Measurements from ENCODE around the gene FAM50B. TPM values are rescaled to one million over a fixed set of nuclear protein-coding genes. Genes with fewer than 3 reads are reported as not detected.

FAM50B gene
- total RNA-seq, 2 donors from 2014 or later, result 12.4 to 17.3 TPM

DNA sequence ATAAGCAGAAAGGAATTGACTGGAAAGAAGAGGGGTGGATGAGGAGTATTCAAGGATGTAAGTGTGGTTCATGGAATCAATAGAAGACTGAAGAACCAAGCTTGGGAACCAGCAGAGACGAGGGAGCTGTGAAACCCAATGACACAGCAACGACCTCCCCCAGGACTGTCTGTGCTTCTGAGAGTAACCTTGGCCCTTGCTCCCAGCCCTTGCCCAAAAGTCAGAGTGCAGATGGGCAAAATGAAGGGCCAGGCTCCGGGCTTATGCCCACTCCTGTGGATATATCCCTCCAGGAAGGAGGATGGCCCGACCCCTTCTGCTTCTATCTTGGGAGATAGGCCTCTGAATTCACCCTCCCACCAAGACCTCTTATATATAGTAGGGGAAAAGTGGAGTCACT, 24.9 kb downstream of the FAM50B start:
- H3K4me3 ChIP-seq, result no peak overlapping the region
- no peak for ATAC-seq (ENCODE audit: insufficient number of reproducible peaks, low FRiP score, low read depth)
- H3K36me3 ChIP-seq, result no peaks in the 10 kb centered on the region
- no peaks in the 10 kb centered on the region for H3K27me3 ChIP-seq (replicated peaks; ENCODE audit: insufficient read depth)
- H3K9me3 ChIP-seq, result no peaks in the 10 kb centered on the region
- TF ChIP-seq, protein P1, sequence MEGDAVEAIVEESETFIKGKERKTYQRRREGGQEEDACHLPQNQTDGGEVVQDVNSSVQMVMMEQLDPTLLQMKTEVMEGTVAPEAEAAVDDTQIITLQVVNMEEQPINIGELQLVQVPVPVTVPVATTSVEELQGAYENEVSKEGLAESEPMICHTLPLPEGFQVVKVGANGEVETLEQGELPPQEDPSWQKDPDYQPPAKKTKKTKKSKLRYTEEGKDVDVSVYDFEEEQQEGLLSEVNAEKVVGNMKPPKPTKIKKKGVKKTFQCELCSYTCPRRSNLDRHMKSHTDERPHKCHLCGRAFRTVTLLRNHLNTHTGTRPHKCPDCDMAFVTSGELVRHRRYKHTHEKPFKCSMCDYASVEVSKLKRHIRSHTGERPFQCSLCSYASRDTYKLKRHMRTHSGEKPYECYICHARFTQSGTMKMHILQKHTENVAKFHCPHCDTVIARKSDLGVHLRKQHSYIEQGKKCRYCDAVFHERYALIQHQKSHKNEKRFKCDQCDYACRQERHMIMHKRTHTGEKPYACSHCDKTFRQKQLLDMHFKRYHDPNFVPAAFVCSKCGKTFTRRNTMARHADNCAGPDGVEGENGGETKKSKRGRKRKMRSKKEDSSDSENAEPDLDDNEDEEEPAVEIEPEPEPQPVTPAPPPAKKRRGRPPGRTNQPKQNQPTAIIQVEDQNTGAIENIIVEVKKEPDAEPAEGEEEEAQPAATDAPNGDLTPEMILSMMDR (IDR thresholded peaks at IDR 0.05), result no peak
- H3K27ac ChIP-seq, result no peak overlapping the region
- DNase-seq (ENCODE audit: low spot score), result no peak
- H3K4me1 ChIP-seq (ENCODE audit: control insufficient read depth in 1 of 2, low read depth in 2 of 2), result peaks cover 0 to 6% of the 10 kb centered on the region in 2 donors

DNA sequence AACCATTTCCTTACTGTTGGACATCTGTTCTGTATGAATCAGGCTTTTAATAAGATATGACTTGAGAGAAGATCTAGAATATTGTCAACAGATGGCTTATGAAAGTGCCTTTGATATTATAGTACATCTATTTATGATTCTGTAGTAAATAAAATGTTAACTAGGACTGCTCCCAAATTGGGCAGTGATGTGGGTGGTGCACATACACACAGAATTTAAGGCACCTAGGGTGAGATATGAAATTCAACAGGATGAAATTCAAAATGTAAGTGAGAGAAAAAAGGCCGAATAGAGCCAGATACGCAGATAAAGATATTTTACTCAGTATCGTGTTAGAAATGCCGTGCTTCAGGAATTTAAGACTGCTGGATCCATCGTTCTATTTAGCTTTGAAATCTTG, 26.3 kb downstream of the FAM50B start:
- H3K4me3 ChIP-seq, result no peak overlapping the region
- no peaks in the 10 kb centered on the region for H3K4me1 ChIP-seq (ENCODE audit: control insufficient read depth in 1 of 2, low read depth in 2 of 2)
- no peaks in the 10 kb centered on the region for H3K27me3 ChIP-seq (replicated peaks; ENCODE audit: insufficient read depth)
- DNase-seq (ENCODE audit: low spot score) (no peak), ATAC-seq (ENCODE audit: insufficient number of reproducible peaks, low FRiP score, low read depth) (no peak)
- no peaks in the 10 kb centered on the region for H3K36me3 ChIP-seq
- no peaks in the 10 kb centered on the region for H3K9me3 ChIP-seq
- H3K27ac ChIP-seq, result no peak overlapping the region
- TF ChIP-seq, protein P1 (IDR thresholded peaks at IDR 0.05), result no peak

DNA sequence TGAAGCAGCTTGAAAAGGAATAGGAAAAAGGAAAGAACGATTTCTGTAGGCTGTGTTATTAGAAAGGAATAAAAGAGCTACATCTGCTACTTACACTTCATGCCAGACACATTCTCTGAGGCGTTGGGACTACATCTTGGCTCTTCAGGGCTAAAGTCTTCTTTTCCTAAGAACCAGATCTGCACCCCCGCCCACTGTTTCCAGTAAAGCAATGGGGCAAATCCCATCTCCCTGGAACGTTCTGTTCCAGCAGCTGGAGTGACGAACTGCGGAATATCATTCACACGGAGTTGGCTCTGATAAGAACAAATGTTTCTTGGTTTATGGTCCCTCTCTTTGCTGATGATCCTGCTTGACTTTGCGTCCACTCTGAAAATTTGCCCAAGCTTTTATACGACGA, 26.9 kb downstream of the FAM50B start:
- DNase-seq (ENCODE audit: low spot score), result no peak
- Histone ChIP-seq H3K36me3 (no peaks in the 10 kb centered on the region), H3K27me3 (replicated peaks; ENCODE audit: insufficient read depth) (no peaks in the 10 kb centered on the region), H3K27ac (no peak overlapping the region), H3K4me1 (ENCODE audit: control insufficient read depth in 1 of 2, low read depth in 2 of 2) (no peaks in the 10 kb centered on the region), H3K9me3 (no peaks in the 10 kb centered on the region), H3K4me3 (no peak overlapping the region)
- ATAC-seq (ENCODE audit: insufficient number of reproducible peaks, low FRiP score, low read depth), result no peak
- TF ChIP-seq, protein P1 (IDR thresholded peaks at IDR 0.05), result no peak

DNA sequence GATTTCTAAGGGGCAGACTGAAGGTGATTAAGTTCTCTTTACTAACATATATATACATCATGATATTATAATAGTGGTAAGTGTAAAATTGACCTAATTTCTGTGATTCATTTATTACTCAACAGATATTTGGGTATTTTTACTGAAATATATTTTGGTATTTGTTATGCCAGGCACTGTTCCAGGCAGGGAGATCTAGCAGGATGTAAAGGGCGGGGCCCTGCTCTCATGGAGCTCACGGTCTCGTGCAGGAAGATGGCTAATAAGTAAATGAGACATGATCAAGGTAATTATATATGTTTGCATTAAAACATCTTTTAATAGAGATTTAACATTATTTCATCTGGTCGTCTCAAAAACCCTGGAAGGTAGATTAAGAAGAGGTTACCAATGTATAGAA, 27.7 kb downstream of the FAM50B start:
- ATAC-seq (ENCODE audit: insufficient number of reproducible peaks, low FRiP score, low read depth) (no peak), DNase-seq (ENCODE audit: low spot score) (no peak)
- Histone ChIP-seq H3K9me3 (no peaks in the 10 kb centered on the region), H3K36me3 (no peaks in the 10 kb centered on the region), H3K4me3 (no peak overlapping the region), H3K4me1 (ENCODE audit: control insufficient read depth in 1 of 2, low read depth in 2 of 2) (no peaks in the 10 kb centered on the region), H3K27ac (no peak overlapping the region), H3K27me3 (replicated peaks; ENCODE audit: insufficient read depth) (no peaks in the 10 kb centered on the region)
- TF ChIP-seq, protein P1 (IDR thresholded peaks at IDR 0.05), result no peak

DNA sequence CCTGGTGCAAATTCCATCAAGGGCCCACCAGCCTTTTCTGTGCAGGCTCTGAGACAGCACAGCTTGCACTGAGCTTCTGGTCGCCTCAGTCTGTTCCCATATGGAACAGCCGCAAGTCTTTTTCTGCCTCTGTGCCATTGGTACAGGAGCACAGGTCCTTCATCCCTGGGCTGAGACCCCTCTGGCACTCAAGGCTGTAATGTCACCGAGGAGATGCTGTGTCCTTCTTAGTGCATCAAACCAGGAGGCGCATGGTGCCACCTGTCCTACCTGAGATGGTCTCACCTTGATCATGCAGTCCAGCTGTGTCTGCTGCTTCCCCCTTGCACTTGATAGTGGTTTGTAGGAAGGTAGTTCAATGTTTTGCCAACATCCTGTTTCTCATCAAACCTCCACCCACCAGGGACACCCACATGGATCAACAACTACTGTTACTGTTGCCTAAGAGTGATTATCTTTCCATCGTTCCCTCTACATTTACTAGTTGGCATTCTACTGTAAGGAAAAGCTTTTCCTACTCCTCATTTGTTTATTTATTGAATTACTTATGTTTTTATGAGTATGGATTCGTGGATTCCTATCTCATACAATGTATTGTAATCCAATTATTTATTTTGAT, 29.0 kb downstream of the FAM50B start:
- no peak for DNase-seq (ENCODE audit: low spot score)
- Histone ChIP-seq H3K4me3 (no peak overlapping the region), H3K9me3 (no peaks in the 10 kb centered on the region), H3K27me3 (replicated peaks; ENCODE audit: insufficient read depth) (no peaks in the 10 kb centered on the region), H3K36me3 (no peaks in the 10 kb centered on the region), H3K4me1 (ENCODE audit: control insufficient read depth in 1 of 2, low read depth in 2 of 2) (peaks cover 6 to 10% of the 10 kb centered on the region in 2 donors), H3K27ac (no peak overlapping the region)
- no peak for ATAC-seq (ENCODE audit: insufficient number of reproducible peaks, low FRiP score, low read depth)
- TF ChIP-seq, protein P1 (IDR thresholded peaks at IDR 0.05), result no peak

All from thoracic aorta (tissue), 2 donors.